LNCAP (cell line): ENCODE data around the gene GRIN2A.

ENCODE experiments used
- TF ChIP-seq, protein P1 (sequence below): fragments of 450-650 bp; IDR thresholded peaks from 2 replicates; pipeline ENCODE4 v1.5.1; 2017; ENCODE audit warnings: mild to moderate bottlenecking

GRIN2A gene

DNA sequence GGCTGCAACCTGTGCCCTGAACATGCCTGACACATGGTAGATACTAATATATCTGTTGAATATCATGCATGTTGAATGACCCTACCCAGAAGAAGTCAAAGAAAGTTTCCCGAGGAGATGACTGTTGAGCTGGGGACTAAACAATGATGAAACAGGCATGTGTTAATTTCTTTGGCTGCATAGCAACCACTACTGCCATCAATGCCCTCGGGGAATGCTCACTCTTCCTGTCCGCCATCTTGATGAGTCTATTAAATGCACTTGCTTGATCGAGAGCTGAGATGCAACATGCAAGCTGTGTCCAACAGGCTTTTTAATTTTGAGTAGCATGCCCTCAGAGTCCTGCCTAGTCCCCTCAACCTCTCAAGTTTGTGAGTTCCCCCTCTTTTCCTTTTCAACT, 31.3 kb downstream of the GRIN2A start:
- TF ChIP-seq, protein P1, sequence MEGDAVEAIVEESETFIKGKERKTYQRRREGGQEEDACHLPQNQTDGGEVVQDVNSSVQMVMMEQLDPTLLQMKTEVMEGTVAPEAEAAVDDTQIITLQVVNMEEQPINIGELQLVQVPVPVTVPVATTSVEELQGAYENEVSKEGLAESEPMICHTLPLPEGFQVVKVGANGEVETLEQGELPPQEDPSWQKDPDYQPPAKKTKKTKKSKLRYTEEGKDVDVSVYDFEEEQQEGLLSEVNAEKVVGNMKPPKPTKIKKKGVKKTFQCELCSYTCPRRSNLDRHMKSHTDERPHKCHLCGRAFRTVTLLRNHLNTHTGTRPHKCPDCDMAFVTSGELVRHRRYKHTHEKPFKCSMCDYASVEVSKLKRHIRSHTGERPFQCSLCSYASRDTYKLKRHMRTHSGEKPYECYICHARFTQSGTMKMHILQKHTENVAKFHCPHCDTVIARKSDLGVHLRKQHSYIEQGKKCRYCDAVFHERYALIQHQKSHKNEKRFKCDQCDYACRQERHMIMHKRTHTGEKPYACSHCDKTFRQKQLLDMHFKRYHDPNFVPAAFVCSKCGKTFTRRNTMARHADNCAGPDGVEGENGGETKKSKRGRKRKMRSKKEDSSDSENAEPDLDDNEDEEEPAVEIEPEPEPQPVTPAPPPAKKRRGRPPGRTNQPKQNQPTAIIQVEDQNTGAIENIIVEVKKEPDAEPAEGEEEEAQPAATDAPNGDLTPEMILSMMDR, result no peak

DNA sequence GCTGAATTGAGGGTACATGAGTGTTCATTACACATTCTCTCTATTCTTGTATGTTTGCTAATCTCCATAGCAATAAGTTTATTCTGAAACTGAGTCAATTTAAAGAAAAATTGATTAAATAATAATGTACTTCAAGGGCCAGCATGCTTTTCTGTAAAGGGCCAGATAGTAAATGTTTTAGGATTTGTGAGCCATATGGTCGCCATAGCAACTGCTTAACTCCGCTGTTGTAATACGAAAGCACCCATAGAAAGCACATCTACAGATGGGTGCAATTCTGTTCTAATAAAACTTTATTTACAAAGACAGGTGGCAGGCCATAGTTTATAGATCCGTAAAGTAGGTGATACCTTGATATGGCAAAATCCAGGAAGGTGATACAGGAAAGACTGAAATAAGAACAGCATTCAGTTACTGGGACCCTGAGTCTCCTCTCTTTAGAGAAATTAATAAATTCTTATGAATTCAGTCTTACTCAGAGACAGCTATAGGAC, 36.6 kb downstream of the GRIN2A start:
- TF ChIP-seq, protein P1, result no peak

DNA sequence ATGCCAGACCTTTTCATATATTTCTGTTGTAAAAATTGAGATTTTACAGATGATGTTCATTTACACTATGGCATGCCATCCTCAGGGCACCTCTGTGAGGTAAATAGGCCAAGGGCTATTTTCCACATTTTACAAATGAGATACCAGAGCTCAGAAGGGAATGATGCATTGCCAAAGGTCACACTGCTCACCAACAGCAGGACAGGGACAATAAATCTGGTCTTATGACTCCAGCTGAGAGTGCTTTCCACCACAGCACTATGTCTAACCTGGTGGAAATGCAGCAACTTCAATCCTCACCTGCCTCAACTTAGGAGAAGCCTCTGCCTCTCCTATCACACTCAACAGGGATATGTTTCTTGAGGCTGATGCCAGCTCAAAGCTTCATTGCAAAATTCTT, 40.6 kb downstream of the GRIN2A start:
- TF ChIP-seq, protein P1, result no peak

DNA sequence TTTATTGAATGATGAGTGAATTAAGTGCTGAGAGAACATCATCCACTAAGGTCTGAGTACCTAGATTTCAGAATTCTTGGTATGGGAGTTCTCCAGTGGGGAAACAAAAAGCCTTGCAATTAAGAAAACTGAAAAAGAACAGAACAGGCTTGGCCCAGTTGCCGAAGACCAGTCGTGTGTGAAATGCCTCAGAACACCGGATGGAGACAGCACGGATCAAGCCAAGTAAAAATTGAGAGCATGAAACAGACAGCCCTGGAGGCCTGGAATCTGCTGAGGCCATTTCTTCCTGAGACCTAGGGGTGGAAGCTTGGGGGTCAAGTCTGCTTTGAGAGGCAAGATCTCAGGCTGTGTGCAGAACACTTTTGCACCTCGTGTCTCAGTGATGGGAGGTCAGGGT, 43.3 kb downstream of the GRIN2A start:
- TF ChIP-seq, protein P1, result no peak

DNA sequence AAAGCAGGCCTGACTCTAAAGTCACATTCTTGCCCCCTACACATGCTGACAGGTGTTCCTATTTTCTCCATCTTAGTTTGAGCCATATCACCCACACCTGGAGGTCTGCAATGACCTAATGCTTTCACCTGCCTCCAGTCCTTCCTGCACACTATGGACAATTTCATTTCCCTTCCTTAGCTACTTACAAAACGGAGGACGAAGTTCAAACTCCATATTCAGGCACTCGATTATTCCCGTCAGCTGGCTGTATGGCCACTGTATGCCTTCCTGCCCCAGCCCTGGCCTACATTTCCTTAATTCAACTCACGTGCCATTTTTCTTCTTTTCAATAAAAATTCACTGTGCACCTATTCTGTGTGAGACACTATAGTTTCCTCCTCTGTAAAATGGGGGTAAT, 44.9 kb downstream of the GRIN2A start:
- TF ChIP-seq, protein P1, result no peak

DNA sequence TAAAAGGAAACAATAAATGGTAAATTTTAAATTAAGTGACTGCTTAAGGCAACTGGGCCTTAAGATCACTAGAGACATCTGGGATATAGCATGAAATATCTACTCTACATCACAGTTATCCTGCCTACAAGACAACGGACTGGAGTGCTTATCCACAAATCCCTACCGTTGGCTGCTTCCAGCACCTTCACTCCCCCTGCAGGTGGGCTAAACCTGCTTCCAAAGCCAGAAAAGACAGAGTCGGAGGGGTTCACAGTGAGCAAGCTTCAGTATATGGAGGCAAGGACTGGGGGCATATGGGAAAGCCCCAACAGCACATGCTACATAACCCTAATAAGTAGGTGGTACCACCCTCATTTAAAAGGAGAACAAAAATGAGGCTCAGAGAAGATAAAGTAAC, 45.3 kb downstream of the GRIN2A start:
- TF ChIP-seq, protein P1, result no peak

DNA sequence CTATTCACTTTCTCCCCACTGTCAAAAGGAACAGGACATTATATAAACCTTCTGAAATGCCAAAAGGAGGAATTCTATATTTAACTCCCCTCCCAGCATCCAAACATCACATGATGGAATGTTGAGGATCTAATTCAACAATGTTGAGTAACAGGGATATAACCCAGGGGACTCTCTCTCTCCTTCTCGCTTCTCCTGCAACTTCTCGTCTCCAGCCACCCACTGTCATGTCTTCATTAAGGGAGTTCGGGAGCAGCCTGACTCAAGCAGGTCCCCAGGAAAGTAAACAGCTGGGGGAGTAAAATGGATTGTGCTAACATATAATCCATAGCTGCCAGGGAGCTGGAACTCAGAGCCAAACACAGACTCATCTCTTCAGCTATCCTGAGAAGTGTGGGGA, 51.7 kb downstream of the GRIN2A start:
- TF ChIP-seq, protein P1, result no peak
